ENCODE measurements around the gene NEMF. TPM values are rescaled to one million over a fixed set of nuclear protein-coding genes. Genes with fewer than 3 reads are reported as not detected.

NEMF gene
- total RNA-seq, 2 experiments from 2014 or later = 63.6 to 71.0 TPM

DNA sequence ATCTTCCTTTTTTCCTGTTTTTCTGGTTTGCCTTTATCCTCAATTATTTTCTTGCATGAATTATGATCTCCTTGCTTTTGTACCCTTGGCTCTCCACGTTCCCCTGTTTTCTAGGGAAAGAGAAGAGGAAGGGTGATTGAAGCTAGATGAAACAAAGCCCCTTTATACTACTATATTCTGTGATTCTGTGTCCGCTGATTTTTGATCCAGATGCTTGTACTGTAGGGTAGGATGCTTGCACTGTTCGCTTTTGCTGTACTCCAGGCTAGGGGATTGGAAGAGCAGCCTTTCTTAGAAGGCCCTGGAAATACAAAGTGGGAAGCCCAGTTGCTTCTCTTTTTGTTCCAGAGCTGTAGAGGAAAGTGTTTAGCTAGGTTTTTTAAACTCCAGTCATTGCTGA is 119.7 kb downstream of the NEMF start:
- ChIA-PET POLR2A (no interaction called here), CTCF (no interaction called here)
- intact Hi-C loops (cut with micrococcal nuclease) = no loop called here
- no peak for DNase-seq
- Mint-ChIP-seq H3K4me3 (no peak overlapping the region), H3K4me1 (ENCODE audit: low read depth) (no peaks in the 10 kb centered on the region), H3K36me3 (peaks cover 4% of the 10 kb centered on the region), H3K9me3 (no peaks in the 10 kb centered on the region), H3K27me3 (no peaks in the 10 kb centered on the region), H3K27ac (no peak overlapping the region)

Other genes starting within 250 kb of the NEMF start
- gene RPL36AL, start 232.2 kb downstream of the NEMF start, total RNA-seq = 100 to 1,000 TPM; 314 to 320 TPM
- gene MGAT2, start 232.0 kb downstream of the NEMF start, total RNA-seq = 10 to 100 TPM; 40.4 to 43.7 TPM
- gene DNAAF2, start 217.5 kb downstream of the NEMF start, total RNA-seq = 10 to 100 TPM in 1 of 2 experiments, 1 to 10 TPM in 1; 9.9 to 10.4 TPM
- gene POLE2, start 164.6 kb downstream of the NEMF start, total RNA-seq = 10 to 100 TPM; 41.3 to 43.4 TPM
- gene KLHDC1, start 159.7 kb downstream of the NEMF start, total RNA-seq = 1 to 10 TPM; 1.4 to 1.9 TPM
- gene KLHDC2, start 84.6 kb downstream of the NEMF start, total RNA-seq = 10 to 100 TPM; 27.8 to 28.2 TPM
- gene ARF6, start 40.3 kb upstream of the NEMF start, total RNA-seq = 100 to 1,000 TPM; 198 to 202 TPM

Measured in activated CD4-positive, alpha-beta memory T cell treated with anti-CD3 and anti-CD28 coated beads for 36 hours (primary cell).